Hepatocyte (in vitro differentiated cells): ENCODE results near the gene APOB. TPM values are rescaled to one million over a fixed set of nuclear protein-coding genes. Genes with fewer than 3 reads are reported as not detected.

ENCODE experiments used
- DNase-seq: peaks from one replicate; pipeline ENCODE4 v3.0.0-alpha.2; 2016; ENCODE audit warnings: low spot score
- H2AFZ ChIP-seq: fragments of 200-600 bp; sonication (generic); 2 replicates; pipeline ENCODE4 v1.6.0; 2016; ENCODE audit warnings: antibody characterized with exemption, mild to moderate bottlenecking
- H3K27ac ChIP-seq: fragments of 200-600 bp; sonication (generic); 2 replicates; pipeline ENCODE4 v1.5.1; 2016; ENCODE audit warnings: mild to moderate bottlenecking
- H3K27me3 ChIP-seq: fragments of 200-600 bp; sonication (generic); 2 replicates; pipeline ENCODE4 v1.6.1; 2016
- H3K36me3 ChIP-seq: fragments of 200-600 bp; sonication (generic); replicated peaks from 2 replicates; pipeline ENCODE4 v1.5.1; 2016; ENCODE audit warnings: low read depth; ENCODE audit not compliant: insufficient read depth
- H3K4me1 ChIP-seq: fragments of 200-600 bp; sonication (generic); 2 replicates; pipeline ENCODE4 v1.5.1; 2016; ENCODE audit warnings: mild to moderate bottlenecking, moderate library complexity; ENCODE audit not compliant: insufficient read depth
- H3K4me2 ChIP-seq: fragments of 200-600 bp; sonication (generic); 2 replicates; pipeline ENCODE4 v1.6.0; 2016
- H3K4me3 ChIP-seq: fragments of 200-600 bp; sonication (generic); 2 replicates; pipeline ENCODE4 v1.5.1; 2016; ENCODE audit warnings: mild to moderate bottlenecking
- H3K79me2 ChIP-seq: fragments of 200-600 bp; sonication (generic); 2 replicates; pipeline ENCODE4 v1.6.0; 2017; ENCODE audit warnings: mild to moderate bottlenecking
- H3K9me2 ChIP-seq: fragments of 200-600 bp; sonication (generic); replicated peaks from 2 replicates; pipeline ENCODE4 v1.6.0; 2017; ENCODE audit warnings: mild to moderate bottlenecking; ENCODE audit not compliant: insufficient read depth
- H3K9me3 ChIP-seq: fragments of 200-600 bp; sonication (generic); 2 replicates; pipeline ENCODE4 v1.5.1; 2016; ENCODE audit warnings: low read depth, mild to moderate bottlenecking
- H4K20me1 ChIP-seq: fragments of 200-600 bp; sonication (generic); 2 replicates; pipeline ENCODE4 v1.6.0; 2016; ENCODE audit warnings: mild to moderate bottlenecking; ENCODE audit not compliant: insufficient read depth, poor library complexity, severe bottlenecking
- CTCF ChIP-seq: fragments of 200-600 bp; sonication (generic); IDR thresholded peaks from 2 replicates; pipeline ENCODE4 v1.5.1; 2016; ENCODE audit warnings: antibody characterized with exemption, mild to moderate bottlenecking; ENCODE audit not compliant: poor library complexity
- EZH2 ChIP-seq: fragments of 200-600 bp; sonication (generic); IDR thresholded peaks from 2 replicates; pipeline ENCODE4 v1.6.1; 2016; ENCODE audit warnings: antibody characterized with exemption, mild to moderate bottlenecking, borderline replicate concordance
- EZH2phosphoT487 ChIP-seq: fragments of 200-600 bp; sonication (generic); IDR thresholded peaks from one replicate; pipeline ENCODE4 v1.6.1; 2018; ENCODE audit warnings: antibody characterized with exemption, mild to moderate bottlenecking, low read depth, moderate library complexity; ENCODE audit not compliant: unreplicated experiment, severe bottlenecking
- WGBS: methylation state at CpG from one replicate; pipeline ENCODE4 v1.1.6; 2016; ENCODE audit warnings: low lambda C conversion rate; ENCODE audit errors: missing lambda C conversion rate; 5-methylcytosine and 5-hydroxymethylcytosine counted together
- polyA plus RNA-seq: library from polyadenylated mRNA; unstranded; fragments of >200 nt; fragmentation: Nextera tagmentation; extraction: Ambion mirVana; gene quantifications from 2 replicates; pipeline ENCODE4 v1.2.1, GENCODE V29; 2016
- total RNA-seq: library from RNA; depleted of rRNA; stranded (reverse); fragments of >200 nt; gene quantifications from 2 replicates; pipeline ENCODE4 v1.2.3, GENCODE V29; 2014

The APOB gene
- total and polyA plus RNA-seq, 2 experiments from 2014 or later = 184 to 814 TPM

- Histone ChIP-seq H4K20me1 (no peaks in the 10 kb centered on the region), H3K4me1 (peaks cover 4% of the 10 kb centered on the region), H3K9me2 (no peaks in the 10 kb centered on the region), H3K27me3 (peaks cover 24% of the 10 kb centered on the region), H3K36me3 (no peaks in the 10 kb centered on the region), H2AFZ (no peak overlapping the region), H3K4me2 (no peak overlapping the region), H3K27ac (no peak overlapping the region), H3K4me3 (no peak overlapping the region), H3K79me2 (no peaks in the 10 kb centered on the region), H3K9me3 (no peaks in the 10 kb centered on the region)
- no peak for TF ChIP-seq EZH2phosphoT487
- no peak for TF ChIP-seq CTCF
- WGBS = 52% methylated on average over 5 of the region's 5 CpGs
- no peak for DNase-seq
These were observed 23.3 kb upstream of the APOB start for GRCh38 chr2:21067125-21067524.

GRCh38 chr2:21059885-21060610, 16.2 kb upstream of the APOB start:
- Histone ChIP-seq H3K4me2 (no peak overlapping the region), H3K9me3 (no peaks in the 10 kb centered on the region), H4K20me1 (no peaks in the 10 kb centered on the region), H3K79me2 (no peaks in the 10 kb centered on the region), H3K9me2 (no peaks in the 10 kb centered on the region), H3K27me3 (peaks cover 11% of the 10 kb centered on the region), H2AFZ (no peak overlapping the region), H3K4me3 (no peak overlapping the region), H3K27ac (no peak overlapping the region), H3K4me1 (no peaks in the 10 kb centered on the region), H3K36me3 (no peaks in the 10 kb centered on the region)
- no peak for DNase-seq
- TF ChIP-seq EZH2 (no peak), CTCF (no peak), EZH2phosphoT487 (no peak)
- WGBS = 96% methylated on average over 3 of the region's 3 CpGs

GRCh38 chr2:21057097-21057496, 13.2 kb upstream of the APOB start:
- Histone ChIP-seq H3K4me1 (no peaks in the 10 kb centered on the region), H4K20me1 (no peaks in the 10 kb centered on the region), H3K36me3 (no peaks in the 10 kb centered on the region), H3K27me3 (no peaks in the 10 kb centered on the region), H3K27ac (no peak overlapping the region), H3K4me2 (no peak overlapping the region), H3K9me3 (no peaks in the 10 kb centered on the region), H3K4me3 (no peak overlapping the region), H3K79me2 (no peaks in the 10 kb centered on the region), H2AFZ (no peak overlapping the region), H3K9me2 (no peaks in the 10 kb centered on the region)
- TF ChIP-seq CTCF (no peak), EZH2 (no peak), EZH2phosphoT487 (no peak)
- no peak for DNase-seq
- 90% methylated on average over 2 of the region's 2 CpGs for WGBS
